HG03354 (cell line): ENCODE results near the gene MCU.
"Not testable (repeated sequence)": the region's sequence is repeated elsewhere in the genome, so short reads cannot be mapped to it uniquely, and the experiment has no call there.

Experiments
- ATAC-seq: cut with Tn5 transposase; IDR thresholded peaks from one replicate; pipeline ENCODE4 v1.9.1; 2021; ENCODE audit warnings: mild to moderate bottlenecking; ENCODE audit not compliant: unreplicated experiment, poor library complexity, severe bottlenecking

Gene MCU

DNA sequence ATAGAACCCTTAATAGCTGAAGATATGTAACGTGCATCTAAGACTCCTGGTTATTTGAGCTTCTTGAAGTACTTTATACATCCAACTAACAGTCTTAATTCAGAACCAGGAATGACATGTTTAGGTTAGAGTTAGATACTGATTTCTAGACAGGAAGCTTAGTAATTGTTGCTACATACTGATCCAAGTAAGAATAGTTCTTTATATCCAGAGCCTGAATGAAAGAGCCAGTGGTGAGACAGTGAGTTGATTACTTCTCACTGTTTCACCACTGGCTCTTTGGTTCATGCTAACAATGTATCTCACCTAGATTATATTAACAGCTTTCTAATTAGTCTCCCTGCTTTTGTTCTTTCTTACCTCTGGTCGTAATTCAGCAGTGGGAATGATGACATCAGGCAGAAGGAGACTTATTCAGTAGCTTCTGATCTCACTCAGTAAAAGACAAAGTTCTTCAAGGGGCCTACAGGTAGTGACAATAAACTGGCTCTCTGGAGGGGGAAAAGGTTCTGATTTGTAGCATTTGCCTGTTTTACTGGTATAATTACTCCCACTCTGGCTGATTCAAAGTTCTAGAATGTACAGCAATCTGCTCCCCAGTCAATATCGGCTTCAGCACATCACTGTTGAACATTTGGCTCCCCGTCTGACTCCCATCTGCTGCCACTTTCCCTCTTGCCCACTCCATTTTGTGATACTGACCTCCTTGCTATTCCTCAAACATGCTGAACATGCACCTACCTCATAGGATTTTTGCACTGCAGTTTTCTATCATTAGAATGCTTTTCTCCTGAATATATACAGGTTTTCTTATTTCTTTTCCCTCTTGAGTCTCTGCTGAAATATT lies 29.1 kb downstream of the MCU start:
- ATAC-seq, result no peak

GRCh38 chr10:72727130-72727529 lies 35.2 kb downstream of the MCU start:
- no peak for ATAC-seq

DNA sequence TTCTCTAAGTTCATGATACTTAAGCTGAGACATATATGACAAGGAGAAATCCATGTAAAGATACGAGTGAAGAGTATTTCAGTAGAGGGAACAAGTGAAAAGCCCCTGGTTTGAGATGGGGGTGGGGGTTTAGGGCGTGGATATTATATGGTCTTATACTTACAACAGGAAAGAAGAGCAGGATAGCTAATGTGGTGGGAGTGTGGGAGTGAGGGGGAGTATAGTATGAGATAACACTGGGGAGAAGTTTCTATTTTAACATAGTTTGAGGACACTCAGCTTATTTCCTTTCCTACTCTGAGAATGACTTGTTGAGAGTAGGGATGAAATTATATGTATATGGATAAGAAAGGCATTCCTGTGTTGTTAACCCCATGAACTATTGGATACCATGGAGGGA lies 36.5 kb downstream of the MCU start:
- no peak for ATAC-seq

DNA sequence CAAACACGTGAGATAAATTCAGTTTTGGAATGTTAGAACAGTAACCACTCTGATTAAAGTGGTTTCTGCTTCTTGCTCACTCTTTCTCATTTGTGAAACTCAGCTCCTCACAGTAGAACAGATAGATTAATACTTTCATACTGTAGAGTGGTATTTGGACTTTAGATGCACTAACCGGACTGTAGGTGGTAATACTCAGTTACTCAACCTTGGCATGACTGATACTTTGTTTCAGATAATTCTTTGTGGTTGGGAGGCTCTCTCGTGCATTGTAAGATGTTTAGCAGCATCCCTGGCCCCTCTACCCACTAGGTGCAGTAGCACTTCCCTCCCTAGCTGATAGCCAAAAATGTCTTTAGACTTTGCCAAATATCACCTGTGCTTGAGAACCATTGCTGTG lies 37.6 kb downstream of the MCU start:
- ATAC-seq, result no peak

DNA sequence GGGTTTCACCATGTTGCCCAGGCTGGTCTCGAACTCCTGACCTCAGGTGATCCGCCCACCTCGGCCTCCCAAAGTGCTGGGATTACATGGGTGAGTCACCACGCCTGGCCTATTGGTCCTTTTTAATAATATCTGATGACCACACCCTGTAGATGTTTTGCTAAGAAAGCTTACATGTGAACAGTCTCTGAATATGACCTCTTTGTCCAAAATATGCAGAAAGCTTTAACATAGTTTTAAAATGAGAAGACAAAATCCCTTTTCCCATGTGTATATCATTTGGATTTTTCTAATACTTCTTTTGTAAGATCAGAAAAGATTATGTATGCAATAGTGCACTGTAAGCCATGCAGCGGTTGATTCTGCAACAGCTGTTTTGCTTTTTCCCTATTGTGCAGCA lies 38.5 kb downstream of the MCU start:
- no peak for ATAC-seq

- no peak for ATAC-seq
These were observed 40.0 kb downstream of the MCU start for GRCh38 chr10:72731916-72732419.

GRCh38 chr10:72732521-72732920 lies 40.6 kb downstream of the MCU start:
- no peak for ATAC-seq

GRCh38 chr10:72733989-72734388 lies 42.0 kb downstream of the MCU start:
- ATAC-seq, result no peak

DNA sequence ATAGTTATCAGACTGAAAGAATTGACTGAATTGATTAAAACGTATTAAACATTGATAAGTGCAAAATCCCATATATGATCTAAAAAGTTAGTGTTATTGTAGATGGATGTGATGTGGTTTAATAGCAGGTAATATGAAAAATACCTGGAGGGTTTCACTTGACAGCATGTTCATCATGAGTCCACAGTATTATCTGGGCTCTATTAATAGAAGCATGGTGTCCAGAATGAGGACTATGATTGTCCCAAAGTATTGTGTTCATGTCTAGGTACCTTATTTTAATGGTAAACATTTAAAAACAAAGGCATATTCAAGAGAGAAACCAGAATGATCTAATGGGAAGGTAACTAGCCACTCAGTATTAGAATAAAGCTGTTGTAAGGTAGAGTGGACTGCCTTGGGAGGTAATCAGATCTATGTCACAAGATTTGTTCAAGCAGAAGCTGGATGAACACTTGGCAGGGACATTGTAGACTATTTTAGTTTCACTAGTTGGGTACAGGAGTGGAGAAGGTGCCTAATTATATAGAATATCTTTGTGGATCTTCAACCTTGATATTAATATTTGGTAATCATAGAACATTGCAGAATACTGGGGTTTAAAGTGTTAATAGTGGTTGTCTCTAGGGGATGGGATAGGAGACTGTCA lies 43.5 kb downstream of the MCU start:
- ATAC-seq, result no peak

DNA sequence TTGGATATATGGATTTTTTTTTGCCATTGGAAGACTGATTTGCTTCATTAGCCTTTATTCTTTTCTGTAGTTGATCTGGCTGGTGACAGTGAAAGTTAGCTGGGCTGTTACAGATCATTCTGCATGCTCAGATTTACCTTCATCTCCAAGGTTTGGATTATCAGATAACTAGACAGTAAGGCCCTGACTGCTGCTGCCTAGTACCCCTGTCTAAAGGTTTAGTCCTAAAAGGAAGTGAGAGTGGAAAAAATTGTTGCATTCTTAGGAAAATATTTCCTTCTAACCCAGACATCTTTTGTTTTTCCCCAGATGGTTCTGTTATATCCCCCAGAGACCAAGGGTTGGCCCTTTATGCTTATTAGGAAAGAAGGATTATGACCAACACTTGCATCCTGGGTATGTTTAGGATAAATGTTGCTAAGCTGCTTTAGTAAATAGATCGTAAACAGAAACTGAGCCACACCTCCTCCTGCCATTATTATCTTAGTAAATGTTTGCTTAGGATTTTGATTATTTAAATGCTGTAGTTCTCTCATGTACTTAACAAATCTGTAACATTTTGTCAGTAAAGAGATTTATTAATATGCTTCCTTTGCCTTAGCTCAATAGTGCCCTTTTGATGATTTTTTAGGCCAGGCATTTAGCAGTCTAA lies 44.4 kb downstream of the MCU start:
- no peak for ATAC-seq

DNA sequence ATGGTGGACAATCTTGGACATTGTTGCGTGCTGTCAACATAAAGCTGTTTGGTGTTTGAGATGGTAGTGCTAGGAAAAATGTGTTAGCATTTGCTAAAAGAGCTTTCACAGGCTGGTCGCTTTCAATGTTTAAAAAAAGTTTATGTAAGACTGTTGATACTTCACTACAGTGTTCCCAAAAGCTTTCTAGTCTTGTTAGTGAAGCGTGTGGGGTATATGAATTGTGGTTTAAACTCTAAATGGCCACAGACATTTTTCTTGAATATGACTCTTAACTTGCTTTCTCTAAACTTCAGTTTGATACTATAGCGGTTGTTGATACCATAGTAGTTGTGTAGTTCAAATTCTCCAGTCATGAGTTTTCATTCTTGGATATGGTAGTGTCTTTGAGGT lies 44.9 kb downstream of the MCU start:
- no peak for ATAC-seq

GRCh38 chr10:72737357-72737756 lies 45.4 kb downstream of the MCU start:
- ATAC-seq, result not testable (repeated sequence)

DNA sequence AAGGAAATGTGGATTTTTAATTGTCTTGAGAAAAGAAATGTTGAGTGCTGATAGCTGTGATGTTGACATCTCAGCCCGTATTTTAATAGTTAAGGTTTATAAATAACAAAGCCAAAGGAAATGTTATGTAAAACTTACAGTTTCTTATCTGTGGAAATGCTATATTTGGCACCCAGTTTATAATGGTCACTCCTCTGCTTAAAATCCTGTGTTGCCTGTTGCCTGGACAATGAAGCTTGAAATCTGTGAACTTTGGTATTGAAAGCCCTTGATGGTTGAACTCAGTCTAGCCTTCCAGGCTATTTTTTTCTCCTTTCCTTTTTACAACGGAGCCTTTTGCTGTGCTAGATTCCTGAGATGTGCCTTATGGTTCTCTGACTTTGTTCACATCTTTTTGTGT lies 46.5 kb downstream of the MCU start:
- ATAC-seq, result no peak

DNA sequence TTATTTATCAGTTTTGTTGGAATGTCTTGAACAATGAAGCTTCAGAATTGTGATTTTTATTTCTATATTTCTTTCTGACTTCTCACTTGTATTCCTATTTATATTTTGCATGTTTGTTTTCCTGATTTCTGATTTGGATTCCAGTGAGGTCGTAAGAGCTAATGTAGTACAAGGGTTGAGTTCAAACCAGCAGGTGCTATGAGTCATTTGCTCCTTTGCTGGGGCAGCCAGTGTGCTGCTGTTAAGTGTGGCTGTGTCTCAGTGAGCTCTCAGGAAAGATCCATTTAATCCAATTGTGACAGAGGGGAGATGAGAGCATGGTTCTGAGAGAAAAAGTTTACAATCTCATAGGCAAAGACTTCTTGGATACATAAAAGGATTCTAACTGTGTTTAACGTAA lies 48.6 kb downstream of the MCU start:
- no peak for ATAC-seq

DNA sequence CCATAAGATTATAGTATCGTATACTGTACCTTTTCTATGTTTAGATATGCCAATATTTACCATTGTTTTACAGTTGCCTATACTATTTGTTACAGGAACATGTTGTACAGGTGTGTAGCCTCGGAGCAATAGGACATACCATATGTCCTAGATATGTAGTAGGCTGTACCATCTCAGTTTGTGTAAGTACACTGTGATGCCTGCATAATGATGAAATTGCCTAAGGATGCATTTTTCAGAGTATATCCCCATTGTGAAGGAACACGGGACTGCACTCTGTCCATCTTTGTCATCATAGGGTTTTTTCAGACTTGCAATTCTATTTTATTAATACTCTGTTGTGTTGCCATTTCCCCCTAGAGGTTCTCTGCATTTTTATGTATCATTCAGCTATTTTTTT lies 50.1 kb downstream of the MCU start:
- no peak for ATAC-seq

- ATAC-seq, result no peak
These were observed 50.9 kb downstream of the MCU start for GRCh38 chr10:72742797-72743196.

GRCh38 chr10:72744566-72744965 lies 52.6 kb downstream of the MCU start:
- ATAC-seq, result no peak

DNA sequence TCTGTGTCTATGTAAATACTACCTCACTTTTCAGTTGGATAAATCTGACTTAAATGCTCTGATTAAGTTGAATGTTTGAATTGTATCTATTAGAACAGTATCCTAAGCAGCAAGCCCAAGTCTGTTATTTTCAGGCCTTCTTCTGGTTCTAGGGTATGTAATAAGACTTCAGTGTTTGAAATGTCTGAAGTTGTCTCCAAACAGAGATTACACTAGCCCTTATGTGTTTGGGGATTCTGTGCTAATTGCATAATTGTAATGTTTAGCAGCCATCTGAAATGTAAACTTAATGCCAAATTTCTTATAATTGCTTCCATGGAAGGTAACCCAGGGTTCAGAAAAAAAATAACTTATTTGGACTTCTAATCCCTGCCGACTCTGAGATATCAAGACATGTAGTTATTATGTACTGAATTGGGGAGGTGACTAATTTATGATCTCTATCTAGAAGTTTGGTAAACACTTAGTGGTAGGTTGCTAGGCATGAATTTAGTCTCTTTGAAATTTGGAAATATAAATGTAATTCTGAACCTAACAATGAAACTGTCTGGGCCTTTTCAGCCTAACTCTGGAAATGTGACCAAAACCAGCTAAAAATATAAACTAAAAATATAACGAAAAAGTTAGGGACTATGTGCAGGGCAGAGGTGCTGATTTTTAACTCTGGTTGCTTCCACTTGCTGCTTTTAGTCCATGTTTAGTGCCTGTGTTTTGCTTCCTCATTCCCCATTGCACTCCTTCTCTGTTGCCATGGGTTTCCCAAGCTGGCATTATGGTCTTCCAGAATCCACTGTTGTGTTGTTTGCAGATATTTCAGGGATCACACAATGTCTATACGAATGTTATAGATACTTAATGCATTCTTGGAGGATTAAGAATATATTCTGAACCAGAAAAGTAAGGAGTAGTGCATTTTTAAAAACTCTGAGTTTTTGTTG lies 54.8 kb downstream of the MCU start:
- no peak for ATAC-seq

GRCh38 chr10:72747521-72747920 lies 55.6 kb downstream of the MCU start:
- ATAC-seq, result no peak

- ATAC-seq, result no peak
These were observed 61.9 kb downstream of the MCU start for GRCh38 chr10:72753760-72754231.
